Heart right ventricle (tissue), 16 donors: Measurements from ENCODE around the gene C2orf80. TPM values are rescaled to one million over a fixed set of nuclear protein-coding genes. Genes with fewer than 3 reads are reported as not detected.

Experiments used
- ATAC-seq, 8 donors: fragments of 200-7000 bp; cut with Tn5 transposase; one replicate each; pipeline ENCODE4 v1.9.1; 2020; ENCODE audit warnings: mild to moderate bottlenecking in 8 of 8, moderate library complexity in 8 of 8, moderate number of reproducible peaks in 1 of 8
- DNase-seq, 2 donors: peaks; one replicate each; pipeline ENCODE4 v3.0.0-alpha.2; 2020
- H3K27ac ChIP-seq, 10 donors: fragments of 200-600 bp; sonication (generic) in 2 of 10; one replicate each; pipeline versions ENCODE4 v1.5.0 to v1.8.0; 2020 to 2022; ENCODE audit warnings: mild to moderate bottlenecking in 3 of 10
- H3K27me3 ChIP-seq, 7 donors: fragments of 200-600 bp; one replicate each; pipeline ENCODE4 v1.8.0; 2021 to 2022; ENCODE audit warnings: mild to moderate bottlenecking in 2 of 7
- H3K36me3 ChIP-seq, 9 donors: fragments of 200-600 bp; sonication (generic) in 1 of 9; one replicate each; pipeline versions ENCODE4 v1.5.0 to v1.8.0; 2020 to 2022; ENCODE audit warnings: mild to moderate bottlenecking in 2 of 9
- H3K4me1 ChIP-seq, 9 donors: fragments of 200-600 bp; sonication (generic) in 1 of 9; one replicate each; pipeline versions ENCODE4 v1.5.0 to v1.8.0; 2020 to 2022; ENCODE audit warnings: mild to moderate bottlenecking in 4 of 9
- H3K4me3 ChIP-seq, 10 donors: fragments of 200-600 bp; sonication (generic) in 2 of 10; one replicate each; pipeline versions ENCODE4 v1.5.0 to v1.8.0; 2020 to 2022; ENCODE audit warnings: mild to moderate bottlenecking in 7 of 10, moderate library complexity in 2 of 10
- H3K9me3 ChIP-seq, 11 donors: fragments of 200-600 bp in 10 of 11; sonication (generic) in 2 of 11; one replicate each; pipeline versions ENCODE4 v1.5.0 to v1.8.0; 2013 to 2022; ENCODE audit warnings: mild to moderate bottlenecking in 2 of 11, control low read depth in 1 of 11, moderate library complexity in 1 of 11
- WGBS, 2 donors: extraction: QIAGEN DNeasy Blood & Tissue Kit; methylation state at CpG; one replicate each; pipeline ENCODE4 v1.1.7; 2013; ENCODE audit warnings: inconsistent platforms in 1 of 2; 5-methylcytosine and 5-hydroxymethylcytosine counted together
- intact Hi-C, 10 donors: fragments of 100-400 bp; cut with DNase I; formaldehyde crosslinking; loops; one replicate each; pipeline versions ENCODE4 v1.11.1 to v1.14.2; 2022
- long read RNA-seq, 3 donors: library from polyadenylated mRNA; unstranded; transcript quantifications; one replicate each; pipeline ENCODE4 v2.0.0, GENCODE V29; 2020 to 2021
- polyA plus RNA-seq, 2 donors: library from polyadenylated mRNA; stranded (reverse); fragments of 200-250 nt; gene quantifications; one replicate each; pipeline ENCODE4 v1.2.3, GENCODE V29; 2013
- total RNA-seq, 10 donors: library from RNA; stranded (reverse); fragmentation: NEBNext Ultra II Directional in 3 of 10; extraction: Animal tissue kit (Norgen Biotek cat#: 25700) in 3 of 10; gene quantifications; one replicate each; pipeline versions ENCODE4 v1.2.1 to v1.2.4, GENCODE V29; 2021 to 2023
- TF ChIP-seq, protein P1 (sequence below), 9 donors: fragments of 200-600 bp; sonication (generic) in 2 of 9; IDR thresholded peaks; one replicate each; pipeline versions ENCODE4 v1.5.0 to v1.8.0; 2021 to 2022; ENCODE audit warnings: antibody characterized with exemption in 9 of 9, mild to moderate bottlenecking in 5 of 9, moderate library complexity in 1 of 9
- donor health status: Arrhythmogenic right ventricular cardiomyopathy.
- donor health status: ischemic (EF 13 %, LVEDD 7.1; RV severe dilation, severe dysfunction).
- donor health status: healthy with polysubstance abuse.
- donor health status: DM: no; HTN: yes; CAD: no.
- donor health status: DM: no; HTN: no; CAD: no.
- donor health status: ischemic (EF 25% LVEDD 6.9; RV normal size, moderate dysfunction).
- donor health status: ischemic (EF 25% LVEDD 5.7; RV mildly dilated, moderate dysfunction).
- donor health status: healthy.
- donor health status: DM: yes; HTN: yes; CAD: no.
- donor health status: Ischemic cardiomyopathy.
- donor health status: ischemic (EF 35%, LVEDD 5.7; RV mildly dilated, moderate dysfunction).
- donor health status: nonischemic (EF 11% LVEDD 7.7; RV severe dilation, severe dysfunction).
- donor health status: DM: yes; HTN: yes; CAD: no.
- donor health status: PGD.
- donor health status: ischemic (EF 29% LVEDD 5.4; RV normal size, mild dysfunction).
- donor health status: nonischemic (EF 23%, LVEDD 6.1; RV moderate dilation, normal function).

C2orf80 gene
- not detected for total RNA-seq
- polyA plus RNA-seq: not detected
- long read RNA-seq, donor 1: 0 reads
- long read RNA-seq, donor 2: 0 reads
- long read RNA-seq, donor 3: 0 reads

DNA sequence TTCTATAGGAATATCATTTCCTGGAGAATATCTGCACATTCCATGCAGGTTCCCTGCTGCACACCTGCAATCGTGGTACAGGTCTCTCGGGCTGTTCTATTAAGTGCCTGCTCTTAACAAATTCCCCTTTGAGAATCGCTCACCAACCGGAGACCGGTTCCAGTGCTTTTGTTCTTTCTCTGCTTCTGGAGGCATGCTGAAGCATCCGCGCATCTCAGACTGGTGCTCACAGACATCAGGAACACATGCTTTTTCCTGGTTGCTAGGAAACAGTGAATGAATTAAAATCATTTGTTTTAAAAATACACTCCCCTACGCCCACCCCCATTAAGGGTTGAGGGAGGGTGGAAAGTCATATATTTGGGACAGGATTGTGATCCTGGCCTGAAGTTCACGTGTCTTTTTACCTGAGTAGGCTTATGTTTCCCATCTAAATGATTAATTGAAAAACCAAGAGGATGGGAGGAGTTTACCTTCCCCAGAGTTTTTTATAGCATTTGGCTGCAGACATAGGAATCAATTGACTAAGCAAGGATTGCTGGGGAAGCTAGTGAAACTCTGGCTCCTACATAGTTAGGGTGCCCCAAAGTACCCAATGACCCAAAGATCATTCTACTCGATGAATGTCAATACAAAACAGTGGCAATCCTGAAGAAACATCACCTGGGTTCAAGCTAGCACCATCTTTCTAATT lies at the start of gene C2orf80:
C2orf80 (minus strand) TSS at position 221 of the 694 bp plus-strand sequence. CDS start 3,044 bp downstream, outside the sequence.
- peaks cover 0 to 32% (median 12%) of the 10 kb centered on the region in 7 donors for H3K27me3 ChIP-seq
- no peaks in the 10 kb centered on the region for H3K9me3 ChIP-seq
- TF ChIP-seq, protein P1, sequence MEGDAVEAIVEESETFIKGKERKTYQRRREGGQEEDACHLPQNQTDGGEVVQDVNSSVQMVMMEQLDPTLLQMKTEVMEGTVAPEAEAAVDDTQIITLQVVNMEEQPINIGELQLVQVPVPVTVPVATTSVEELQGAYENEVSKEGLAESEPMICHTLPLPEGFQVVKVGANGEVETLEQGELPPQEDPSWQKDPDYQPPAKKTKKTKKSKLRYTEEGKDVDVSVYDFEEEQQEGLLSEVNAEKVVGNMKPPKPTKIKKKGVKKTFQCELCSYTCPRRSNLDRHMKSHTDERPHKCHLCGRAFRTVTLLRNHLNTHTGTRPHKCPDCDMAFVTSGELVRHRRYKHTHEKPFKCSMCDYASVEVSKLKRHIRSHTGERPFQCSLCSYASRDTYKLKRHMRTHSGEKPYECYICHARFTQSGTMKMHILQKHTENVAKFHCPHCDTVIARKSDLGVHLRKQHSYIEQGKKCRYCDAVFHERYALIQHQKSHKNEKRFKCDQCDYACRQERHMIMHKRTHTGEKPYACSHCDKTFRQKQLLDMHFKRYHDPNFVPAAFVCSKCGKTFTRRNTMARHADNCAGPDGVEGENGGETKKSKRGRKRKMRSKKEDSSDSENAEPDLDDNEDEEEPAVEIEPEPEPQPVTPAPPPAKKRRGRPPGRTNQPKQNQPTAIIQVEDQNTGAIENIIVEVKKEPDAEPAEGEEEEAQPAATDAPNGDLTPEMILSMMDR (IDR thresholded peaks at IDR 0.05): no peak
- DNase-seq (no peak), ATAC-seq (no peak)
- no peak within 1 kb of the TSS for H3K4me3 ChIP-seq
- no peak within 1 kb of the TSS for H3K27ac ChIP-seq
- intact Hi-C loops: no loop called here
- no peaks in the 10 kb centered on the region for H3K36me3 ChIP-seq
- H3K4me1 ChIP-seq: no peaks in the 10 kb centered on the region
- WGBS, 2 donors: 78 to 79% methylated on average over 10 of the region's 10 CpGs

- H3K9me3 ChIP-seq: peaks cover 0 to 9% (median 0%) of the 10 kb centered on the region in 11 donors
- no peaks in the 10 kb centered on the region for H3K4me1 ChIP-seq
- H3K4me3 ChIP-seq: no peak overlapping the region
- H3K36me3 ChIP-seq: peaks cover 0 to 59% (median 44%) of the 10 kb centered on the region in 9 donors
- no peak for ATAC-seq
- no peak overlapping the region for H3K27ac ChIP-seq
- TF ChIP-seq, protein P1 (IDR thresholded peaks at IDR 0.05): no peak
- H3K27me3 ChIP-seq: no peaks in the 10 kb centered on the region
- no peak for DNase-seq
- intact Hi-C loops: no loop called here
- 94 to 97% methylated on average over 2 of the region's 2 CpGs for WGBS, 2 donors
Observed at GRCh38 chr2:208235860-208236259, 46.0 kb upstream of the C2orf80 start.

- no peak for ATAC-seq
- WGBS, 2 donors: 88 to 90% methylated on average over 1 of the region's 1 CpG
- Histone ChIP-seq H3K4me1 (no peaks in the 10 kb centered on the region), H3K27me3 (no peaks in the 10 kb centered on the region), H3K36me3 (peaks cover 0 to 48% (median 42%) of the 10 kb centered on the region in 9 donors), H3K4me3 (no peak overlapping the region), H3K9me3 (peaks cover 0 to 9% (median 0%) of the 10 kb centered on the region in 11 donors), H3K27ac (no peak overlapping the region)
- intact Hi-C loops: no loop called here
- no peak for DNase-seq
- TF ChIP-seq, protein P1 (IDR thresholded peaks at IDR 0.05): no peak
Observed at GRCh38 chr2:208234786-208235185, 45.0 kb upstream of the C2orf80 start.

DNA sequence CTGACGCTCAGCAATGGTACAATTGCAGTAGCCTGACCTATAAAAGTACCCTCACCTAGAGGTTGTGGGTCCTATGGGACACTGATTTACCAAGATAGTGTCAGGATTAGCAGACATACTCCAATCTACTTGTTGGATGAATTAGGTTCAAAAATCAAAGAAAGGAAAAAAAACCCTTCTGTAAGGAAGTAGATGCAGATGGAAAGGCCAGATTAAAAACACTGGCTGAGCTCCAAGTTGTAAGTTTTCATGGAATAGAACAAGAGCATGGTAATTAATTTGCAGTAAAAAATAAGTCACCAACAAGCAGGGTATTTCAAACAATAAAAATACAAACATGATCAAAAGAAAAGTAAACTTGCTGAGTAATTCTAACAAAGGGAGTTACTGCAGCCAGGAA lies 38.6 kb upstream of the C2orf80 start:
- H3K27ac ChIP-seq: no peak overlapping the region
- H3K27me3 ChIP-seq: no peaks in the 10 kb centered on the region
- intact Hi-C loops: no loop called here
- H3K9me3 ChIP-seq: peaks cover 0 to 9% (median 0%) of the 10 kb centered on the region in 11 donors
- no peaks in the 10 kb centered on the region for H3K36me3 ChIP-seq
- TF ChIP-seq, protein P1 (IDR thresholded peaks at IDR 0.05): no peak
- DNase-seq (no peak), ATAC-seq (no peak)
- 60 to 71% methylated on average over 1 of the region's 1 CpG for WGBS, 2 donors
- H3K4me3 ChIP-seq: no peak overlapping the region
- no peaks in the 10 kb centered on the region for H3K4me1 ChIP-seq
